ENCODE measurements around the gene KMT2E. TPM values are rescaled to one million over a fixed set of nuclear protein-coding genes. Genes with fewer than 3 reads are reported as not detected.

Gene KMT2E
- polyA plus RNA-seq, 2 of the 4 experiments (the other 2 are of a cell fraction), result 9.4 to 23.4 TPM

DNA sequence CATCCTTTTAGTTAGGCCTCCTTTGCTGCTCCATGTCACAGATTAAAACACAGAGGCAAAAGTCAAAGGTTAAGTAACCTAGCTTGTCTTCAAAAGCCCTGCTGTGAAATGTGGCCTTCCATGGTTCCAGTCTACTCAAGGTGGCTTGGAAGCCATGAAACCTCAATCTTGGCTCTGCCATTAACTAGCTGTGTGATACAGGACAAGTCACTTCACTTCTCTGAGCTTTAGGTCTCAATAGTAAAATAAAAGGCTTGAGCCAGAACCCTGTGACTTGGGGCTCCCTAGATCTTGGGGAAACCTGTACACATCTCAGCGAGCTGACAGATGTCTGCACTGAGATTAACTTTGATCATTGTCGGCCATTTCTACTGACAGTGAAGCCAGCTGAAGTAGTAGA is 48.0 kb upstream of the KMT2E start:
- DNase-seq (ENCODE audit: low read depth in 1 of 2, low spot score in 1 of 2) (no peak), ATAC-seq (no peak), FAIRE-seq (no peak)
- peaks cover 21% of the 10 kb centered on the region for H3K4me1 ChIP-seq
- H3K4me2 ChIP-seq, result no peak overlapping the region
- WGBS (ENCODE audit: missing lambda C conversion rate), result 78% methylated on average over 2 of the region's 2 CpGs
- TF ChIP-seq PHF8 (IDR thresholded peaks at IDR 0.05; ENCODE audit: borderline replicate concordance, low read depth) (no peak), GATA3 (IDR thresholded peaks at IDR 0.05; ENCODE audit: borderline replicate concordance) (no peak), BCL3 (IDR thresholded peaks at IDR 0.05) (no peak), MAX (IDR thresholded peaks at IDR 0.05) (no peak)
- POLR2A ChIA-PET, result no interaction called here
- no peak overlapping the region for H3K27ac ChIP-seq
- no peak overlapping the region for H3K4me3 ChIP-seq
- CTCF ChIA-PET, result interaction anchor here (0.6 to 3.3 kb wide), 4 partner anchors 10 to 1189 kb away, joined by 3 to 22 read pairs (median 4); no protein-coding TSS in a partner anchor
- H3K9me3 ChIP-seq, result no peaks in the 10 kb centered on the region

- POLR2A ChIA-PET, result interaction anchor here (1.4 kb wide), 1 partner anchor 17 kb away, joined by 7 read pairs; no protein-coding TSS in a partner anchor
- TF ChIP-seq SREBF2 (IDR thresholded peaks at IDR 0.05), result no peak
- no peak for TF ChIP-seq EP300 (IDR thresholded peaks at IDR 0.05)
- TF ChIP-seq CHD4 (IDR thresholded peaks at IDR 0.05; ENCODE audit: borderline replicate concordance), result no peak
- no peak for TF ChIP-seq MYC (IDR thresholded peaks at IDR 0.05; ENCODE audit: borderline replicate concordance, low read length)
- TF ChIP-seq MAFK (IDR thresholded peaks at IDR 0.05; ENCODE audit: partially characterized antibody), result no peak
- no peak for TF ChIP-seq REST (IDR thresholded peaks at IDR 0.05)
- FAIRE-seq (no peak), ATAC-seq (no peak), DNase-seq (ENCODE audit: low read depth in 1 of 2, low spot score in 1 of 2) (no peak)
- Histone ChIP-seq H3K4me3 (no peak overlapping the region), H3K4me2 (no peak overlapping the region), H3K4me1 (peaks cover 21% of the 10 kb centered on the region), H3K9me3 (no peaks in the 10 kb centered on the region), H3K27ac (no peak overlapping the region)
- WGBS (ENCODE audit: missing lambda C conversion rate), result 92% methylated on average over 2 of the region's 2 CpGs
- CTCF ChIA-PET, result interaction anchor here (0.8 to 3.3 kb wide), 2 partner anchors 13 to 45 kb away, joined by 3 to 22 read pairs; no protein-coding TSS in a partner anchor
These were observed 46.9 kb upstream of the KMT2E start for GRCh38 chr7:104967088-104967487.

- Histone ChIP-seq H3K4me2 (no peak overlapping the region), H3K4me3 (no peak overlapping the region), H3K4me1 (peaks cover 19% of the 10 kb centered on the region), H3K27ac (no peak overlapping the region), H3K9me3 (no peaks in the 10 kb centered on the region)
- 86% methylated on average over 4 of the region's 4 CpGs for WGBS (ENCODE audit: missing lambda C conversion rate)
- ATAC-seq (peak in 1 of 2 experiments; percentile 13; a peak in 2 of 6 replicates), FAIRE-seq (no peak), DNase-seq (ENCODE audit: low read depth in 1 of 2, low spot score in 1 of 2) (no peak)
- ChIA-PET CTCF (interaction anchor here (0.6 to 3.3 kb wide), 2 partner anchors 13 to 14 kb away, joined by 3 to 22 read pairs; no protein-coding TSS in a partner anchor), POLR2A (interaction anchor here (0.9 to 1.4 kb wide), 2 partner anchors 16 to 46 kb away, joined by 3 to 7 read pairs; no protein-coding TSS in a partner anchor)
- TF ChIP-seq MAZ (IDR thresholded peaks at IDR 0.05; ENCODE audit: borderline replicate concordance, low read depth, low read length), result no peak
- TF ChIP-seq, protein P1, sequence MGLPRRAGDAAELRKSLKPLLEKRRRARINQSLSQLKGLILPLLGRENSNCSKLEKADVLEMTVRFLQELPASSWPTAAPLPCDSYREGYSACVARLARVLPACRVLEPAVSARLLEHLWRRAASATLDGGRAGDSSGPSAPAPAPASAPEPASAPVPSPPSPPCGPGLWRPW (IDR thresholded peaks at IDR 0.05), result no peak
- TF ChIP-seq KDM1A (IDR thresholded peaks at IDR 0.05; ENCODE audit: low read depth), result no peak
- TF ChIP-seq, protein P2, sequence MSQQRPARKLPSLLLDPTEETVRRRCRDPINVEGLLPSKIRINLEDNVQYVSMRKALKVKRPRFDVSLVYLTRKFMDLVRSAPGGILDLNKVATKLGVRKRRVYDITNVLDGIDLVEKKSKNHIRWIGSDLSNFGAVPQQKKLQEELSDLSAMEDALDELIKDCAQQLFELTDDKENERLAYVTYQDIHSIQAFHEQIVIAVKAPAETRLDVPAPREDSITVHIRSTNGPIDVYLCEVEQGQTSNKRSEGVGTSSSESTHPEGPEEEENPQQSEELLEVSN (IDR thresholded peaks at IDR 0.05; ENCODE audit: borderline replicate concordance, low read depth), result no peak
- no peak for TF ChIP-seq GATA3 (IDR thresholded peaks at IDR 0.05; ENCODE audit: borderline replicate concordance)
- no peak for TF ChIP-seq RAD21 (conservative IDR thresholded peaks at IDR 0.05 in 1 of 2, IDR thresholded peaks at IDR 0.05 in 1 of 2)
- TF ChIP-seq CEBPB (IDR thresholded peaks at IDR 0.05), result no peak
- TF ChIP-seq HOXB5 (CRISPR knock-in tag; IDR thresholded peaks at IDR 0.05), result no peak
- TF ChIP-seq EHMT2 (IDR thresholded peaks at IDR 0.05; ENCODE audit: low read depth), result no peak
- no peak for TF ChIP-seq MAFK (IDR thresholded peaks at IDR 0.05; ENCODE audit: partially characterized antibody)
- no peak for TF ChIP-seq HEYL (CRISPR knock-in tag; IDR thresholded peaks at IDR 0.05)
- TF ChIP-seq RFX5 (IDR thresholded peaks at IDR 0.05), result no peak
- no peak for TF ChIP-seq NR3C1 (IDR thresholded peaks at IDR 0.05)
- TF ChIP-seq KDM5A (IDR thresholded peaks at IDR 0.05), result no peak
- no peak for TF ChIP-seq RARB (CRISPR knock-in tag; IDR thresholded peaks at IDR 0.05)
- no peak for TF ChIP-seq EP300 (IDR thresholded peaks at IDR 0.05)
- TF ChIP-seq CHD4 (IDR thresholded peaks at IDR 0.05; ENCODE audit: borderline replicate concordance), result no peak
These were observed 46.4 kb upstream of the KMT2E start for GRCh38 chr7:104967595-104967994.
